Globus pallidus (tissue), 1 donor: Measurements from ENCODE around the gene C5orf22.
"Not testable (repeated sequence)": the region's sequence is repeated elsewhere in the genome, so short reads cannot be mapped to it uniquely, and the experiment has no call there.

Source experiments
- DNase-seq: peaks from one replicate; pipeline ENCODE4 v3.0.0-alpha.2; 2015; ENCODE audit warnings: low spot score

C5orf22 gene

GRCh38 chr5:31554552-31554951 is 22.5 kb downstream of the C5orf22 start:
- DNase-seq = no peak

GRCh38 chr5:31556461-31556860 is 24.4 kb downstream of the C5orf22 start:
- no peak for DNase-seq

GRCh38 chr5:31559942-31560341 is 27.8 kb downstream of the C5orf22 start:
- no peak for DNase-seq

GRCh38 chr5:31561946-31562345 is 29.8 kb downstream of the C5orf22 start:
- DNase-seq = no peak

GRCh38 chr5:31563216-31563615 is 31.1 kb downstream of the C5orf22 start:
- no peak for DNase-seq

- not testable (repeated sequence) for DNase-seq
These were observed 34.3 kb downstream of the C5orf22 start for GRCh38 chr5:31566362-31566761.

- DNase-seq = no peak
These were observed 36.3 kb downstream of the C5orf22 start for GRCh38 chr5:31568302-31568835.

- DNase-seq = no peak
These were observed 37.0 kb downstream of the C5orf22 start for GRCh38 chr5:31569068-31569467.

- no peak for DNase-seq
These were observed 41.5 kb downstream of the C5orf22 start for GRCh38 chr5:31573494-31574142.

GRCh38 chr5:31574772-31575171 is 42.7 kb downstream of the C5orf22 start:
- DNase-seq = no peak

- DNase-seq = no peak
These were observed 45.3 kb downstream of the C5orf22 start for GRCh38 chr5:31577438-31577837.

GRCh38 chr5:31579558-31579957 is 47.5 kb downstream of the C5orf22 start:
- DNase-seq = no peak

GRCh38 chr5:31581498-31582099 is 49.5 kb downstream of the C5orf22 start:
- peak; percentile 47 for DNase-seq

GRCh38 chr5:31583129-31583528 is 51.0 kb downstream of the C5orf22 start:
- no peak for DNase-seq

- DNase-seq = no peak
These were observed 53.2 kb downstream of the C5orf22 start for GRCh38 chr5:31585166-31585894.

GRCh38 chr5:31585895-31586270 is 53.8 kb downstream of the C5orf22 start:
- no peak for DNase-seq

GRCh38 chr5:31587546-31587945 is 55.4 kb downstream of the C5orf22 start:
- DNase-seq = no peak

GRCh38 chr5:31593665-31594064 is 61.6 kb downstream of the C5orf22 start:
- DNase-seq = no peak

- no peak for DNase-seq
These were observed 64.3 kb downstream of the C5orf22 start for GRCh38 chr5:31596354-31596753.

- DNase-seq = no peak
These were observed 66.8 kb downstream of the C5orf22 start for GRCh38 chr5:31598640-31599611.

- DNase-seq = not testable (repeated sequence)
These were observed 70.2 kb downstream of the C5orf22 start for GRCh38 chr5:31602305-31602704.

- no peak for DNase-seq
These were observed 72.1 kb downstream of the C5orf22 start for GRCh38 chr5:31604240-31604639.
